ENCODE results near the gene GDF7. TPM values are rescaled to one million over a fixed set of nuclear protein-coding genes. Genes with fewer than 3 reads are reported as not detected.

GDF7 gene
- total and polyA plus RNA-seq, 3 donors from 2014 or later: 0.62 to 1.1 (median 0.69) TPM

GRCh38 chr2:20675701-20676352 lies 8.9 kb downstream of the GDF7 start:
- WGBS, 2 donors: 68 to 83% methylated on average over 4 to 6 of the region's 6 CpGs
- H3K4me3 ChIP-seq: no peak overlapping the region
- no peak overlapping the region for H3K27ac ChIP-seq
- peaks cover 4% of the 10 kb centered on the region for H3K4me1 ChIP-seq
- intact Hi-C loops (cut with DNase I; ENCODE audit: low total_unique reads): no loop called here
- DNase-seq: no peak
- H3K9me3 ChIP-seq: no peaks in the 10 kb centered on the region
- TF ChIP-seq, protein P1, sequence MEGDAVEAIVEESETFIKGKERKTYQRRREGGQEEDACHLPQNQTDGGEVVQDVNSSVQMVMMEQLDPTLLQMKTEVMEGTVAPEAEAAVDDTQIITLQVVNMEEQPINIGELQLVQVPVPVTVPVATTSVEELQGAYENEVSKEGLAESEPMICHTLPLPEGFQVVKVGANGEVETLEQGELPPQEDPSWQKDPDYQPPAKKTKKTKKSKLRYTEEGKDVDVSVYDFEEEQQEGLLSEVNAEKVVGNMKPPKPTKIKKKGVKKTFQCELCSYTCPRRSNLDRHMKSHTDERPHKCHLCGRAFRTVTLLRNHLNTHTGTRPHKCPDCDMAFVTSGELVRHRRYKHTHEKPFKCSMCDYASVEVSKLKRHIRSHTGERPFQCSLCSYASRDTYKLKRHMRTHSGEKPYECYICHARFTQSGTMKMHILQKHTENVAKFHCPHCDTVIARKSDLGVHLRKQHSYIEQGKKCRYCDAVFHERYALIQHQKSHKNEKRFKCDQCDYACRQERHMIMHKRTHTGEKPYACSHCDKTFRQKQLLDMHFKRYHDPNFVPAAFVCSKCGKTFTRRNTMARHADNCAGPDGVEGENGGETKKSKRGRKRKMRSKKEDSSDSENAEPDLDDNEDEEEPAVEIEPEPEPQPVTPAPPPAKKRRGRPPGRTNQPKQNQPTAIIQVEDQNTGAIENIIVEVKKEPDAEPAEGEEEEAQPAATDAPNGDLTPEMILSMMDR (IDR thresholded peaks at IDR 0.05): no peak
- TF ChIP-seq POLR2A (IDR thresholded peaks at IDR 0.05): no peak
- peaks cover 8% of the 10 kb centered on the region for H3K27me3 ChIP-seq
- H3K36me3 ChIP-seq (ENCODE audit: low read depth, missing control alignments): no peaks in the 10 kb centered on the region

- Histone ChIP-seq H3K4me1 (peaks cover 4% of the 10 kb centered on the region), H3K27ac (no peak overlapping the region), H3K27me3 (peaks cover 8% of the 10 kb centered on the region), H3K9me3 (no peaks in the 10 kb centered on the region), H3K4me3 (no peak overlapping the region), H3K36me3 (ENCODE audit: low read depth, missing control alignments) (no peaks in the 10 kb centered on the region)
- TF ChIP-seq POLR2A (IDR thresholded peaks at IDR 0.05): no peak
- TF ChIP-seq, protein P1 (IDR thresholded peaks at IDR 0.05): no peak
- DNase-seq: no peak
- WGBS, 2 donors: 87 to 96% methylated on average over 11 to 12 of the region's 12 CpGs
- intact Hi-C loops (cut with DNase I; ENCODE audit: low total_unique reads): no loop called here
These were observed 9.6 kb downstream of the GDF7 start for GRCh38 chr2:20676353-20677215.

DNA sequence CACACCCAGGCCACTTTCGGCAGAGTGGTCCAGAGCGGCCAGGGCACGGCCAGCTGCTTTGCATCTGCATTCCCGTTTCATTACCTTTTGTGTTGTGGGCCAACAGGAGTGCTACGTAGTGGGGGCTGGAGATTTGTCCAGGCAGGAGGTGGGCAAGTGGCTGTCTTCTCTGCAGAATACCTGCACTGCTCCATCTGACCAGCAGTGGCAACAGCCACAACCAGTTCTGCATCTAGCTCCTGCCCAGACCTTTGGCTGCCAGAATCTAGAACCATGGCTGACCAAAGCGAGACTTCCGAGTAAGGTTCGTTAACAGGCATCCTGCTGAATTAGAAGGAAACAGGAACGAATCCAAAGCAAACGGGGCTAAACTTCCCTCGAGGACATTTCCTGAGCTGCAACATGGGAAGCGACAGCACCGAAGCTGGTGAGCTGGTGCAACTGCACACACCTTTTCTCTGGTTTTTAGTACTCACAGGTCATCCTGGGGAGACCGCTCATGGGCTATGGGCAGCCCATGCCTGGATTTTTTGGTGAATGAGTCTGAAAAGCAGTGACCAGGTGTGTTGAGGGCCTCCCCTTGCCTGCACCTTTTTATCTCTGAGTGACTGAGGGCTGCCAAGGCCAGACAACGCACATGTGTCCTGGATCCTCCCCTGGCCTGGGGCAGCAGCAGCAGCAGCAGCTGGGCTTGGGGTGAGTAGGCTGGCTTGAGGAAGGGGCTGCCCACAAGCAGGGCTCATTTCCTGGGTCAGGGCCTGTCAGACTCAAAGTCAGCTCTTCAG lies 10.5 kb downstream of the GDF7 start:
- Histone ChIP-seq H3K9me3 (no peaks in the 10 kb centered on the region), H3K4me3 (no peak overlapping the region), H3K36me3 (ENCODE audit: low read depth, missing control alignments) (no peaks in the 10 kb centered on the region), H3K4me1 (peaks cover 4% of the 10 kb centered on the region), H3K27me3 (peaks cover 4% of the 10 kb centered on the region), H3K27ac (no peak overlapping the region)
- intact Hi-C loops (cut with DNase I; ENCODE audit: low total_unique reads): no loop called here
- TF ChIP-seq, protein P1 (IDR thresholded peaks at IDR 0.05): no peak
- TF ChIP-seq POLR2A (IDR thresholded peaks at IDR 0.05): no peak
- WGBS, 2 donors: 79 to 81% methylated on average over 11 to 15 of the region's 15 CpGs
- DNase-seq: no peak

DNA sequence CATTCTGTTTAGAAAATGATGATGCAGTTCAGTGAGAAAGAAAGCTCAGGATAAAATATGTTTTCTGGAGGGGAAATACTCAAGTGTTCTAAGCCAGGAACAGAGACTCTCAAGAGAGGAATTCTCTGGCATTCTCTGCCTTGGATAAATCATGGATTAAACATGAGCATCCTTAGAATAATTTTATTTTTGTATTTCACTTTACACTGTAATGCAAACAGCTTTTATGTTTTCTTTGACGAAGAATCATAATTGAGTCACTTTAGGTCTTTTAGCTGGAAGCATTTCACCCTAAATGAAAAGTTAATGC lies 11.1 kb downstream of the GDF7 start:
- H3K36me3 ChIP-seq (ENCODE audit: low read depth, missing control alignments): no peaks in the 10 kb centered on the region
- no peaks in the 10 kb centered on the region for H3K9me3 ChIP-seq
- TF ChIP-seq, protein P1 (IDR thresholded peaks at IDR 0.05): no peak
- no peak for TF ChIP-seq POLR2A (IDR thresholded peaks at IDR 0.05)
- 70 to 85% methylated on average over 1 of the region's 1 CpG for WGBS, 2 donors
- DNase-seq: no peak
- peaks cover 4% of the 10 kb centered on the region for H3K4me1 ChIP-seq
- intact Hi-C loops (cut with DNase I; ENCODE audit: low total_unique reads): no loop called here
- no peaks in the 10 kb centered on the region for H3K27me3 ChIP-seq
- no peak overlapping the region for H3K27ac ChIP-seq
- no peak overlapping the region for H3K4me3 ChIP-seq
